ENCODE measurements around the gene SPATA6L.

DNA sequence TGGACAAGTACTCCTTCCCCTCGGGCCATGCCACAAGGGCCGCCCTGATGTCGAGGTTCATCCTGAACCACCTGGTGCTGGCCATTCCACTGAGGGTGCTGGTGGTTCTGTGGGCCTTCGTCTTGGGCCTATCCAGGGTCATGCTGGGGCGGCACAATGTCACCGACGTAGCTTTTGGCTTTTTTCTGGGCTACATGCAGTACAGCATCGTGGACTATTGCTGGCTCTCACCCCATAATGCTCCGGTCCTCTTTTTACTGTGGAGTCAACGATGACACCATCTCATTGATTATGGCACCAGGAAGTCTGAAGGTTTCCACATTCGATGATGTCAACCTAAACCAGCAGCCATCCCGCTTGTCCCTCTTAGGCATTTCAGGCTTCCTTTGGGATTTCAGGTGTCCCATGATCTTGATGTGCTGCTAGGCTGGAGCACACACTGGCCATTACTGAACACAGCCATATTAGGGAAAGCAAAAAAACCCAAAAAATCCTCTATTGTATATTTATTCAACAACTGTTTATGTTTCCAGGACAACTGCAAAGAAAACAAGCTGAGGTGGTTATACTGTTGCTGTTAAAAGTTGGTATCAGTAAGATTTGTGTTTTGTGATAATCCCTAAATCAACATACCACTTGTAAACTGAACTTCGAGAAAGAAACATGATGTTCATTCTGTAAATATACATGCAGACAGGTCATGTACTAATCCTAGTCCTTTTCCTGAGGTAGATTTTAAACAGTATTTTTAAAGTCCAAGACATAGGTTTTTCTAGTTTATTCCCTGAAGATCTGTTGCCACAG lies 3.1 kb downstream of the SPATA6L start:
- TF ChIP-seq, protein P1, sequence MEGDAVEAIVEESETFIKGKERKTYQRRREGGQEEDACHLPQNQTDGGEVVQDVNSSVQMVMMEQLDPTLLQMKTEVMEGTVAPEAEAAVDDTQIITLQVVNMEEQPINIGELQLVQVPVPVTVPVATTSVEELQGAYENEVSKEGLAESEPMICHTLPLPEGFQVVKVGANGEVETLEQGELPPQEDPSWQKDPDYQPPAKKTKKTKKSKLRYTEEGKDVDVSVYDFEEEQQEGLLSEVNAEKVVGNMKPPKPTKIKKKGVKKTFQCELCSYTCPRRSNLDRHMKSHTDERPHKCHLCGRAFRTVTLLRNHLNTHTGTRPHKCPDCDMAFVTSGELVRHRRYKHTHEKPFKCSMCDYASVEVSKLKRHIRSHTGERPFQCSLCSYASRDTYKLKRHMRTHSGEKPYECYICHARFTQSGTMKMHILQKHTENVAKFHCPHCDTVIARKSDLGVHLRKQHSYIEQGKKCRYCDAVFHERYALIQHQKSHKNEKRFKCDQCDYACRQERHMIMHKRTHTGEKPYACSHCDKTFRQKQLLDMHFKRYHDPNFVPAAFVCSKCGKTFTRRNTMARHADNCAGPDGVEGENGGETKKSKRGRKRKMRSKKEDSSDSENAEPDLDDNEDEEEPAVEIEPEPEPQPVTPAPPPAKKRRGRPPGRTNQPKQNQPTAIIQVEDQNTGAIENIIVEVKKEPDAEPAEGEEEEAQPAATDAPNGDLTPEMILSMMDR (IDR thresholded peaks at IDR 0.05): no peak
- no peak for TF ChIP-seq POLR2A (IDR thresholded peaks at IDR 0.05)
